ENCODE results near the gene ITPK1. TPM values are rescaled to one million over a fixed set of nuclear protein-coding genes. Genes with fewer than 3 reads are reported as not detected.

The ITPK1 gene
- total RNA-seq, 1 donor from 2014 or later: 30.5 TPM

DNA sequence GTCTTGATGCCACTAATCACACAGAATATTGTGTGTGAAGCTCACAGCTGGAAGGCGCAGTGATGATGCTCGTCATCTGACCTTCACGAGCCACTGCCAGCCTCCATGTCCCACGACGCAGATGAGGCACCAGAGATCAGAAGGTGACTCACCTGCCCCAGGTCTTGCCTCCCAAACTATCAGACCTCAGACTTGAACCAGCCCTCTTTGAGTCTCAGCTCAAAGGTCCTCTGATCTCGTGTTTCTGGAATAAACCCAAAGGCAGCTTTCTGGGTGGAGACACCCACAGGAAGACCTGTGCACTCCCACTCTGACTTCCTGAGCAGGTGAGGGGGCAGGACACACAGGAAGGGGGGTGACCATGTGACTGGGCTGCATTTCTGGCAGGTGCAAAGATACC is 212.4 kb downstream of the ITPK1 start:
- DNase-seq (ENCODE audit: low spot score in 2 of 2, unreplicated experiment in 2 of 2): no peak
- peaks cover 74% of the 10 kb centered on the region for H3K27me3 Mint-ChIP-seq (ENCODE audit: low read depth)
- TF ChIP-seq, protein P1, sequence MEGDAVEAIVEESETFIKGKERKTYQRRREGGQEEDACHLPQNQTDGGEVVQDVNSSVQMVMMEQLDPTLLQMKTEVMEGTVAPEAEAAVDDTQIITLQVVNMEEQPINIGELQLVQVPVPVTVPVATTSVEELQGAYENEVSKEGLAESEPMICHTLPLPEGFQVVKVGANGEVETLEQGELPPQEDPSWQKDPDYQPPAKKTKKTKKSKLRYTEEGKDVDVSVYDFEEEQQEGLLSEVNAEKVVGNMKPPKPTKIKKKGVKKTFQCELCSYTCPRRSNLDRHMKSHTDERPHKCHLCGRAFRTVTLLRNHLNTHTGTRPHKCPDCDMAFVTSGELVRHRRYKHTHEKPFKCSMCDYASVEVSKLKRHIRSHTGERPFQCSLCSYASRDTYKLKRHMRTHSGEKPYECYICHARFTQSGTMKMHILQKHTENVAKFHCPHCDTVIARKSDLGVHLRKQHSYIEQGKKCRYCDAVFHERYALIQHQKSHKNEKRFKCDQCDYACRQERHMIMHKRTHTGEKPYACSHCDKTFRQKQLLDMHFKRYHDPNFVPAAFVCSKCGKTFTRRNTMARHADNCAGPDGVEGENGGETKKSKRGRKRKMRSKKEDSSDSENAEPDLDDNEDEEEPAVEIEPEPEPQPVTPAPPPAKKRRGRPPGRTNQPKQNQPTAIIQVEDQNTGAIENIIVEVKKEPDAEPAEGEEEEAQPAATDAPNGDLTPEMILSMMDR (IDR thresholded peaks at IDR 0.05; ENCODE audit: unreplicated experiment): no peak
- no peaks in the 10 kb centered on the region for H3K4me1 Mint-ChIP-seq
- no peaks in the 10 kb centered on the region for H3K9me3 Mint-ChIP-seq
- no peak overlapping the region for H3K4me3 Mint-ChIP-seq
- H3K27ac Mint-ChIP-seq: no peak overlapping the region
- H3K36me3 Mint-ChIP-seq: no peaks in the 10 kb centered on the region

DNA sequence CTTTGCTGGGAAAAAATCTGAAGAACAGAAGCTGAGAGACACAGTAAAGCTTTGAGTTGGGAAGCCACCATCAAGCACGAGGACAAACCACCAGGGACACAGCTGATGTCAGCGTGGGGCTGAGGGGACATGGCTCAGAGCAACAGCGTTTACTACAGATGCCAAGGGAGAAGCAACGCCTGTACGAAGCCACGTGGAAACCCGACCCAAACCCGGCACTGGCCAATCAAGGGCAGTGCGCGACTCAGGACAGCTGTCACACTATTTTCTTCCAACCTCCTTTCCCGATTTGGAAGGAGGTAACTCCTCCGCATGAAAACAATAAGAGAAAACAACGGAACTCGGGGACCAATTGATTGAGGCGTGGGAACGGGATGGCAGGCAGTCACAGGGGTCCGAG is 213.0 kb downstream of the ITPK1 start:
- TF ChIP-seq, protein P1 (IDR thresholded peaks at IDR 0.05; ENCODE audit: unreplicated experiment): no peak
- Mint-ChIP-seq H3K4me1 (no peaks in the 10 kb centered on the region), H3K4me3 (no peak overlapping the region), H3K27me3 (ENCODE audit: low read depth) (peaks cover 79% of the 10 kb centered on the region), H3K27ac (no peak overlapping the region), H3K9me3 (no peaks in the 10 kb centered on the region), H3K36me3 (no peaks in the 10 kb centered on the region)
- no peak for DNase-seq (ENCODE audit: low spot score in 2 of 2, unreplicated experiment in 2 of 2)

DNA sequence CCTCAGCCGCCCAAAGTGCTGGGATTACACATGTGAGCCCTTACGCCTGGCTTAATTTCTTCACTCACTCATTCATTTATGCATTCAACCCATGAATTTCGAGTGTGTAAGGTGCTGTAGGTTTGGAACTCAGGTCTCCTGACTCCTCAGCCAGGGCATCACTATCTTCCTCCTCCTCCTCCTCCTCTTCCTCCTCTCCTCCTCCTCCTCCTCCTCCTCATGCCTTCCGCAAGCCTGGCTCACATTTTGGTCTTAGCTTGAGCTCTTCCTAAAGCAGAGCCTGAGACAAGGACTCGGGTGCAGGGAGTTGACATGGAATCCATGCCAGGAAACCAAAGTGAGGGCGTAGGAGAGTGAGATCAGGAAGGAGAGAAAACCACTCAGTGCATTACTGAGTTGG is 213.5 kb downstream of the ITPK1 start:
- H3K9me3 Mint-ChIP-seq: no peaks in the 10 kb centered on the region
- peaks cover 77% of the 10 kb centered on the region for H3K27me3 Mint-ChIP-seq (ENCODE audit: low read depth)
- DNase-seq (ENCODE audit: low spot score in 2 of 2, unreplicated experiment in 2 of 2): no peak
- H3K4me1 Mint-ChIP-seq: no peaks in the 10 kb centered on the region
- H3K4me3 Mint-ChIP-seq: no peak overlapping the region
- H3K27ac Mint-ChIP-seq: no peak overlapping the region
- H3K36me3 Mint-ChIP-seq: no peaks in the 10 kb centered on the region
- TF ChIP-seq, protein P1 (IDR thresholded peaks at IDR 0.05; ENCODE audit: unreplicated experiment): no peak

DNA sequence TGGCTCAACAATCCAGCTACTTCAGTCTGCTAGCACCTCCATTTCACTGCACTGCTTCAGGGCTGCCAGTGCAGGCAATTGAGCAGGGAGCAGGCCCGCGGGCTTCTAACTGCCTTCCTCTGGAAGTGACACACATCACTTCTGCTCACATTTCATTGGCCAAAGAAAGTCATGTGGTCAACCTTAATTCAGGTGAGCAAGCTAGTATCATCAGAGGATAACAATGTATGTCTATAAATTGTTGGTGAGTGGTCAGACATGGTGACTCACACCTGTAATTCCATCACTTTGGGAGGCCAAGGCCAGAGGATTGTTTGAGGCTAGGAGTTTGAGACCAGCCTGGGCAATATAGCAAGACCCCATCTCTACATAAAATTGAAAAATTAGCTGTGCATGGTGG is 215.1 kb downstream of the ITPK1 start:
- no peak for DNase-seq (ENCODE audit: low spot score in 2 of 2, unreplicated experiment in 2 of 2)
- Mint-ChIP-seq H3K4me1 (no peaks in the 10 kb centered on the region), H3K4me3 (no peak overlapping the region), H3K27ac (no peak overlapping the region), H3K9me3 (no peaks in the 10 kb centered on the region), H3K36me3 (no peaks in the 10 kb centered on the region), H3K27me3 (ENCODE audit: low read depth) (peaks cover 76% of the 10 kb centered on the region)
- TF ChIP-seq, protein P1 (IDR thresholded peaks at IDR 0.05; ENCODE audit: unreplicated experiment): no peak

DNA sequence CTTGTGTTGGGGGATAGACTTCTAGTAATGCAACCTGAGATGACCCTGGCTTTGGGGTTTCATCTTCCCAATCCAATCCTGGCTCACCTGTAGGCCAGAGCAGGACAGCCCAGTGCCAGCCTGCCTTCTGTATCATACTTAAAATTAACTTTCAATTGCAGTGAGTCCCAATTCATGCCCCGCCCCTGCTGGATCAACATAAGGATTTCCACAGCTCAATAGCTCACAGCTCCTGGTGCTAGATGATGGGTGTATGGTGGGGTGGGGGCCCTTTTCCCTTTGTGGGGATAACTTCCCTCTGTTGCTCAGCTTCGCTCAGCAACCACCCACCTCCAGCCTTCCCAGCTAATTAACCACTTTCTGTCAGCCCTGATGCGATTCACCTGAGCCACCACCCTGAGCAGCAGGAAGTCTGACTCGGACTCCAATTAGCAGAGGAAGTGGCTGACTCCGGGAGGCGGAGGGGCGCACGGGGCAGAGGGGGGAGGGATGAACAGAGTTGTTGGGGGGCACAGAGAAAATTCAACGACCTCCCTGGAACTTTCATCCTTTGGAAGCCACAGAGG is 217.1 kb downstream of the ITPK1 start:
- no peak overlapping the region for H3K27ac Mint-ChIP-seq
- no peaks in the 10 kb centered on the region for H3K4me1 Mint-ChIP-seq
- no peak overlapping the region for H3K4me3 Mint-ChIP-seq
- no peaks in the 10 kb centered on the region for H3K36me3 Mint-ChIP-seq
- peaks cover 73% of the 10 kb centered on the region for H3K27me3 Mint-ChIP-seq (ENCODE audit: low read depth)
- H3K9me3 Mint-ChIP-seq: peaks cover 2% of the 10 kb centered on the region
- TF ChIP-seq, protein P1 (IDR thresholded peaks at IDR 0.05; ENCODE audit: unreplicated experiment): no peak
- DNase-seq (ENCODE audit: low spot score in 2 of 2, unreplicated experiment in 2 of 2): no peak

Data from mesothelial cell of epicardium (in vitro differentiated cells).